Epithelial cell of prostate (primary cell): ENCODE data around the gene TMEM106C.
"Not testable (repeated sequence)": the region's sequence is repeated elsewhere in the genome, so short reads cannot be mapped to it uniquely, and the experiment has no call there.

Experiments
- DNase-seq: peaks from one replicate; pipeline ENCODE4 v3.0.0-alpha.2; 2011; ENCODE audit warnings: low read depth, low spot score
- H3K27ac ChIP-seq: fragments of 450-650 bp; 2 replicates; pipeline ENCODE4 v1.5.1; 2017; ENCODE audit warnings: mild to moderate bottlenecking

Gene TMEM106C

DNA sequence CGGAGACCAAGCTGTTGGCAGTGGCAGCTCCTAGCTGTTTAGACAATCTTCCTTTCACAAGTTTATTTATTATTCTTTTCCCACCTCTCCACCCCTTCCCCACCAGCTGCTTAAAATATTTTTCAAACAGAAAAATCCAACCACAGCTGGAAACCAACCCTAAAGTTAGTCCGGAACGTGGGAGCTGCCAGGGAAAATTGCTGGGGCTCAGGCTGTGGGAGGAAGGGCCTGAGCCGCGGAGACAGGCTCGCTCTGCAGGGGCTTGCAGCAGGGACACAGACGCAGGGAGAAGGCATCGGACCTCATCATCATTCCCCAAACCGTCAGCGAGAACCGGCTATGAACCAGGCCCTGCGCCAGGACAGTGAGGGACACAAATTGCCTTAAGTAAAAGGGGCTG lies 16.1 kb upstream of the TMEM106C start:
- no peak overlapping the region for H3K27ac ChIP-seq
- DNase-seq, result no peak

- DNase-seq, result peak; percentile 18
These were observed 13.7 kb upstream of the TMEM106C start for GRCh38 chr12:47949441-47950341.

DNA sequence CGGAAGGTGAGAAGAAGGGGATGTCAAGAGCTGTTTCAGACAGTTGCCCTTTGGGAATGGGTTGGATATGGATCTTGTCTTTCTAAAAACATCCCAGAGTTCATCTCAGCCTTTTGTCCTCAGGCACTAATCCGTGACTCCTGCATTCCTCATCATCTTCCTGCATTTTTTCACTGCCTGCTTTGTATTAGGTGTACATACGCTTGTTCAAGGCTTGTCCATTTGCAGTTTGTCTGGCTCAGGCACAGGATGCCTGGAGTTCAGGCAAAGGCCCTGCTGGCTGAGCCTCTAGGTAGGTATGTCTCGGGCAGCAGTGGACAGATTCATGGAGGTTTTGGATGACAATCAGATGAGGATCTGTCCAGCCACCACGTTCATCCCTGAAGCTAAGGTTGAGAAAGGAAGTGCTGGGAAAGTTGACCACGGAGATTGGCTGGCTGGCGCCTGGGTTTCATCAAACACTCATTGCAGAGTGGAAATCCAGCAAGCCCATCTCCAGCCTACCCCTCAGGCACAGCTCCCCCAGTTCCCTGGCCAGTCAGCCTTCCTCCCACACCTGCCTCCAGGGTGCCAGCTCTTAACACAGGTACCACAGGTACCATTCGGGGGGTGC lies 12.4 kb upstream of the TMEM106C start:
- DNase-seq, result no peak
- peak overlapping the region; percentile 56 for H3K27ac ChIP-seq

More at GRCh38 chr12:47949441-47950341, 13.7 kb upstream of the TMEM106C start:
- peak overlapping the region; percentile 56 for H3K27ac ChIP-seq

GRCh38 chr12:47954058-47954457 lies 9.3 kb upstream of the TMEM106C start:
- no peak for DNase-seq
- H3K27ac ChIP-seq, result peak overlapping the region; percentile 5

GRCh38 chr12:47954467-47955045 lies 8.8 kb upstream of the TMEM106C start:
- H3K27ac ChIP-seq, result peak overlapping the region; percentile 5
- DNase-seq, result no peak

- DNase-seq, result no peak
- H3K27ac ChIP-seq, result no peak overlapping the region
These were observed 8.3 kb upstream of the TMEM106C start for GRCh38 chr12:47955059-47955458.

- DNase-seq, result not testable (repeated sequence)
These were observed 5.7 kb upstream of the TMEM106C start for GRCh38 chr12:47957671-47958070.

GRCh38 chr12:47962198-47962597 lies 1.2 kb upstream of the TMEM106C start:
- H3K27ac ChIP-seq, result no peak overlapping the region

More at GRCh38 chr12:47957671-47958070, 5.7 kb upstream of the TMEM106C start:
- not testable (repeated sequence) for H3K27ac ChIP-seq

DNA sequence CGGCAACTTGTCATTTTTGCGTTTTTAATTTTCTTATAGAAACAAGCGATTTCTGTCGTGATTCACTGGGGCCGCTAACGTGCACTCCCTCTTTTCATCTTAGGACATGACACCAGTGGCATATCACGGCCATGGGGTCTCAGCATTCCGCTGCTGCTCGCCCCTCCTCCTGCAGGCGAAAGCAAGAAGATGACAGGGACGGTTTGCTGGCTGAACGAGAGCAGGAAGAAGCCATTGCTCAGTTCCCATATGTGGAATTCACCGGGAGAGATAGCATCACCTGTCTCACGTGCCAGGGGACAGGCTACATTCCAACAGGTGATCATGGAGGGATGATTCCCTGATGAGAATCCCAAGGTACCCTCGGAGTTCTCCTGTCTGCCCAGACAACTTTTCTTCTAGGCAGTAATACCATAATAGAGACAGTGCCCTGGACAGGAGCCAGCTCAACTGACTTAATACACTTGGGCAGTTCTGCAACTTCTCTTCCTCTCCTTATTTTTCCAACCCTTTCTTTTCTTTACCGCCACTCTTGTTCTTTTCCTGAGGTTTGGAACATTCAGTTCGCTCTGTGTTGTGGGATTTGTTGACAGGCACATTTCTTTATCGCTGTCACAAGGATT lies 821 bp downstream of the TMEM106C start:
- H3K27ac ChIP-seq, result no peak overlapping the region
- DNase-seq, result no peak

More at GRCh38 chr12:47962198-47962597, 1.2 kb upstream of the TMEM106C start:
- DNase-seq, result no peak

DNA sequence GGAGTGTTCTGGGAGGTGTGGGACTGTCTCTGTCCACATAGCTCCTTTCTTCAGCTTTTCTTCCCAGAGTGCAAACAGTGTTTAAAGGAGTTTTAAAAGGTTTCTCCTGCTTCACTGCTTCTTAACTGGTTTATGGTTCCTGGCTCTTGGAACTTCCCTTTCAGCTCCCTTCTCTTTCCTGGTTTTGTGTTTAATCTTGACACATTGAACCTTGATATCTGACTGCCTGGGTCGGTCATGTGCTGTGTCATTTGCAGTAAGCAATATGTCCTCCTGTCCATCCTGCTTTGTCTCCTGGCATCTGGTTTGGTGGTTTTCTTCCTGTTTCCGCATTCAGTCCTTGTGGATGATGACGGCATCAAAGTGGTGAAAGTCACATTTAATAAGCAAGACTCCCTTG lies 2.2 kb downstream of the TMEM106C start:
- H3K27ac ChIP-seq, result no peak overlapping the region
- no peak for DNase-seq

DNA sequence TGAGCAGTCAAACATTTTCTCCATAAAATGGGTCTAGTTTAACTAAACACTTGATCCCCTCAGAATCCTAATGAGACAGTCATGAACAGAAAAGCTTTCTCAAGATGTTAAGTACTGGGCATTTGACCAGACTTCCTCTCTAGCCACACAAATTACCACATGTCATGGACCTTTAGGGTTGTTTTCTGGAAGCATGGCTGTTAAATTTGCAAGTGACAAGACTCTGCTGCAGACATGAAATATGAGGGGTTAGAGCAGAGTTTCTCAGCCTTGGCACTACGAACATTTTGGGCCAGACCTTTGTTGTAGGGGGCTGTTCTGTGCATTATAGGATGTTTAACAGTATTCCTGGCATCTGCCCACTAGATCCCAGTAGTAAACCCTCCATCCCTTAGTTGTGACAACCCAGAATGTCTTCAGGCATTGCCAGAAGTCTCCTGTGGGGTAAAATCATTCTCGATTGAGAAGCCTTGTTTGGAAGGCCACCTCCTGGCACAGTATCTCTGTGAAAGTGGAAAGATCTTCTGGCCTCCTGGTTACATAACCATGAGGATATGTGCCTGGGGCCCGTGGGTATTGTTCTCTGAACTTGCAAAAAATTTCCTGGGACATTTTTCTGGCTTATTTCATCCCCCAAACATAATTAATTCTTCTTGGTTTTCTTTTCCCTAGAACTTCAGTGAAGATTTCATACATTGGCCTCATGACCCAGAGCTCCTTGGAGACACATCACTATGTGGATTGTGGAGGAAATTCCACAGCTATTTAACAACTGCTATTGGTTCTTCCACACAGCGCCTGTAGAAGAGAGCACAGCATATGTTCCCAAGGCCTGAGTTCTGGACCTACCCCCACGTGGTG lies 4.3 kb downstream of the TMEM106C start:
- H3K27ac ChIP-seq, result no peak overlapping the region
- no peak for DNase-seq

GRCh38 chr12:47969845-47970244 lies 6.4 kb downstream of the TMEM106C start:
- DNase-seq, result no peak
- no peak overlapping the region for H3K27ac ChIP-seq

GRCh38 chr12:47970843-47971242 lies 7.4 kb downstream of the TMEM106C start:
- H3K27ac ChIP-seq, result no peak overlapping the region
- DNase-seq, result no peak

GRCh38 chr12:47972895-47973294 lies 9.5 kb downstream of the TMEM106C start:
- no peak overlapping the region for H3K27ac ChIP-seq
- no peak for DNase-seq

DNA sequence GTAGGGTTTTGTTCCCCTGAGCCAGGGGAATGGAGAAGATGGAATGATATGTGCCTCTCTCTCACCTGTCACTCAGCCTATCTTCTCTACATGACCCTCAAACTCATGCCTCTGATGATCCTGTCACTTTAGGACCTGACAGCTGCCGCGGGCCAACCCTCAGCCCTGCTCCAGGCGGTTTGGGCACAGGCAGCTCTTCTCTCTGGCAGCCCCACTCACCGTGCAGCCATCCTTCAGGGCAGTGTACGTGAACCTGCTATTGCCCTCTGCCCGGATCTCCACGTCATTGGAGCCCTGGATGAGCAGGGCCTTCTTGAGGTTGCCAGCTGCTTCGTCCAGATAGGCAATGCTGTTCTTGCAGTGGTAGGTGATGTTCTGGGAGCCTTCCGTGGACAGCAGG lies 10.5 kb downstream of the TMEM106C start:
- DNase-seq, result no peak
- H3K27ac ChIP-seq, result no peak overlapping the region

GRCh38 chr12:47975036-47975620 lies 11.7 kb downstream of the TMEM106C start:
- H3K27ac ChIP-seq, result no peak overlapping the region

GRCh38 chr12:47975816-47976215 lies 12.4 kb downstream of the TMEM106C start:
- no peak for DNase-seq
- H3K27ac ChIP-seq, result no peak overlapping the region

More at GRCh38 chr12:47975036-47975620, 11.7 kb downstream of the TMEM106C start:
- no peak for DNase-seq

GRCh38 chr12:47977046-47977771 lies 13.8 kb downstream of the TMEM106C start:
- peak; percentile 6 for DNase-seq
- H3K27ac ChIP-seq, result no peak overlapping the region
